RWPE2 (cell line): ENCODE results near the gene TGFB3.
"Not testable (repeated sequence)": the region's sequence is repeated elsewhere in the genome, so short reads cannot be mapped to it uniquely, and the experiment has no call there.

ENCODE experiments used
- ATAC-seq: fragments of 200-7000 bp; cut with Tn5 transposase; 3 replicates; pipeline ENCODE4 v1.9.1; 2021; ENCODE audit warnings: low read depth
- DNase-seq: peaks from one replicate; pipeline ENCODE4 v3.0.0-alpha.2; 2020; ENCODE audit warnings: low spot score
- H3K27ac ChIP-seq: fragments of 450-650 bp; 2 replicates; pipeline ENCODE4 v1.5.1; 2017; ENCODE audit warnings: mild to moderate bottlenecking; ENCODE audit not compliant: poor library complexity, severe bottlenecking
- H3K27me3 ChIP-seq: fragments of 250-450 bp; sonication (Bioruptor Pico); 2 replicates; pipeline ENCODE4 v1.5.1; 2021; ENCODE audit warnings: mild to moderate bottlenecking, moderate library complexity; ENCODE audit not compliant: insufficient read depth, poor library complexity, severe bottlenecking
- H3K36me3 ChIP-seq: fragments of 250-450 bp; sonication (Bioruptor Pico); 2 replicates; pipeline ENCODE4 v1.5.1; 2020; ENCODE audit warnings: low read depth, mild to moderate bottlenecking, moderate library complexity
- H3K4me1 ChIP-seq: fragments of 250-450 bp; sonication (Bioruptor Pico); 2 replicates; pipeline ENCODE4 v1.5.1; 2021; ENCODE audit warnings: mild to moderate bottlenecking, moderate library complexity; ENCODE audit not compliant: insufficient read depth, poor library complexity, severe bottlenecking
- H3K4me3 ChIP-seq: fragments of 250-450 bp; sonication (Bioruptor Pico); 2 replicates; pipeline ENCODE4 v1.5.1; 2021; ENCODE audit warnings: mild to moderate bottlenecking, moderate library complexity; ENCODE audit not compliant: severe bottlenecking
- H3K9me3 ChIP-seq: fragments of 250-450 bp; sonication (Bioruptor Pico); 2 replicates; pipeline ENCODE4 v1.5.1; 2021; ENCODE audit warnings: mild to moderate bottlenecking, moderate library complexity; ENCODE audit not compliant: severe bottlenecking
- CTCF ChIP-seq: fragments of 450-650 bp; IDR thresholded peaks from one replicate; pipeline ENCODE4 v1.5.1; 2017; ENCODE audit warnings: mild to moderate bottlenecking, moderate library complexity; ENCODE audit not compliant: poor library complexity, severe bottlenecking

The TGFB3 gene

GRCh38 chr14:75926431-75927115 lies 55.2 kb downstream of the TGFB3 start:
- TF ChIP-seq CTCF, result peak; percentile 9
- H3K9me3 ChIP-seq, result no peaks in the 10 kb centered on the region
- ATAC-seq, result peak; percentile 75; the same call in 2 of the 3 replicates

DNA sequence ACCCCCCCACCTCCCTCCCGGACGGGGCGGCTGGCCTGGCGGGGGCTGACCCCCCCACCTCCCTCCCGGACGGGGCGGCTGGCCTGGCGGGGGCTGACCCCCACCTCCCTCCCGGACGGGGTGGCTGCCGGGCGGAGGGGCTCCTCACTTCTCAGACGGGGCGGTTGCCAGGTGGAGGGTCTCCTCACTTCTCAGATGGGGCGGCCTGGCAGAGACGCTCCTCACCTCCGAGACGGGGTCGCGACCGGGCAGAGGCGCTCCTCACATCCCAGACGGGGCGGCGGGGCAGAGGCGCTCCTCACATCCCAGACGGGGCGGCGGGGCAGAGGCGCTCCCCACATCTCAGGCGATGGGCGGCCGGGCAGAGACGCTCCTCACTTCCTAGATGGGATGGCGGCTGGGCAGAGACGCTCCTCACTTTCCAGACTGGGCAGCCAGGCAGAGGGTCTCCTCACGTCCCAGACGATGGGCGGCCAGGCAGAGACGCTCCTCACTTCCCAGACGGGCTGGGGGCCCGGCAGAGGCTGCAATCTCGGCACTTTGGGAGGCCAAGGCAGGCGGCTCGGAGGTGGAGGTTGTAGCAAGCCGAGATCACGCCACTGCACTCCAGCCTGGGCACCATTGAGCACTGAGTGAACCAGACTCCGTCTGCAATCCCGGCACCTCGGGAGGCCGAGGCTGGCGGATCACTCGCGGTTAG lies 56.5 kb downstream of the TGFB3 start:
- not testable (repeated sequence) for H3K27me3 ChIP-seq, H3K4me3 ChIP-seq, H3K9me3 ChIP-seq, H3K4me1 ChIP-seq, H3K27ac ChIP-seq, DNase-seq, ATAC-seq, H3K36me3 ChIP-seq

More at GRCh38 chr14:75926431-75927115, 55.2 kb downstream of the TGFB3 start:
- Histone ChIP-seq H3K4me1 (peaks cover 4% of the 10 kb centered on the region), H3K4me3 (no peak overlapping the region), H3K27me3 (no peaks in the 10 kb centered on the region), H3K36me3 (peaks cover 8% of the 10 kb centered on the region), H3K27ac (no peak overlapping the region)
- no peak for DNase-seq

- H3K4me3 ChIP-seq, ATAC-seq, DNase-seq, H3K36me3 ChIP-seq, H3K9me3 ChIP-seq, H3K4me1 ChIP-seq, H3K27ac ChIP-seq, H3K27me3 ChIP-seq: not testable (repeated sequence)
Measured at GRCh38 chr14:75920421-75920820, 61.4 kb downstream of the TGFB3 start.

- TF ChIP-seq CTCF, result no peak
- ATAC-seq, result no peak
Measured at GRCh38 chr14:75917946-75918335, 63.9 kb downstream of the TGFB3 start.

GRCh38 chr14:75917322-75917945 lies 64.4 kb downstream of the TGFB3 start:
- H3K4me1 ChIP-seq, result no peaks in the 10 kb centered on the region
- no peaks in the 10 kb centered on the region for H3K9me3 ChIP-seq
- H3K27me3 ChIP-seq, result no peaks in the 10 kb centered on the region
- no peak overlapping the region for H3K4me3 ChIP-seq
- H3K27ac ChIP-seq, result no peak overlapping the region
- no peaks in the 10 kb centered on the region; the same call in 1 of the 2 replicates for H3K36me3 ChIP-seq
- no peak for TF ChIP-seq CTCF
- no peak for DNase-seq
- ATAC-seq, result no peak

More at GRCh38 chr14:75917946-75918335, 63.9 kb downstream of the TGFB3 start:
- H3K4me3 ChIP-seq, result no peak overlapping the region
- H3K4me1 ChIP-seq, result no peaks in the 10 kb centered on the region
- H3K36me3 ChIP-seq, result no peaks in the 10 kb centered on the region; the same call in 1 of the 2 replicates
- no peak overlapping the region for H3K27ac ChIP-seq
- H3K27me3 ChIP-seq, result no peaks in the 10 kb centered on the region
- DNase-seq, result no peak
- H3K9me3 ChIP-seq, result no peaks in the 10 kb centered on the region
